Dedifferentiated amniotic fluid mesenchymal stem cell (primary cell): ENCODE data around the gene AGBL4.

Source experiments
- DNase-seq: peaks from one replicate; pipeline ENCODE4 v3.0.0-alpha.2; 2016; ENCODE audit errors: extremely low spot score

AGBL4 gene

GRCh38 chr1:48592330-48592729, 1431.4 kb downstream of the AGBL4 start:
- DNase-seq: no peak

GRCh38 chr1:48591181-48591580, 1432.6 kb downstream of the AGBL4 start:
- DNase-seq: no peak

GRCh38 chr1:48588061-48588460, 1435.7 kb downstream of the AGBL4 start:
- DNase-seq: no peak

- no peak for DNase-seq
Observed at GRCh38 chr1:48582408-48582807, 1441.3 kb downstream of the AGBL4 start.

GRCh38 chr1:48581270-48581669, 1442.5 kb downstream of the AGBL4 start:
- no peak for DNase-seq

GRCh38 chr1:48576565-48576964, 1447.2 kb downstream of the AGBL4 start:
- no peak for DNase-seq

GRCh38 chr1:48572646-48573258, 1451.0 kb downstream of the AGBL4 start:
- DNase-seq: peak; percentile 44

- no peak for DNase-seq
Observed at GRCh38 chr1:48572134-48572533, 1451.6 kb downstream of the AGBL4 start.

GRCh38 chr1:48571303-48571987, 1452.3 kb downstream of the AGBL4 start:
- DNase-seq: no peak

GRCh38 chr1:48570568-48570967, 1453.2 kb downstream of the AGBL4 start:
- no peak for DNase-seq

- DNase-seq: no peak
Observed at GRCh38 chr1:48568501-48568900, 1455.3 kb downstream of the AGBL4 start.

GRCh38 chr1:48566492-48566891, 1457.3 kb downstream of the AGBL4 start:
- no peak for DNase-seq

GRCh38 chr1:48563021-48563420, 1460.7 kb downstream of the AGBL4 start:
- DNase-seq: no peak

- DNase-seq: no peak
Observed at GRCh38 chr1:48561444-48561843, 1462.3 kb downstream of the AGBL4 start.

- DNase-seq: no peak
Observed at GRCh38 chr1:48560577-48560976, 1463.2 kb downstream of the AGBL4 start.

- no peak for DNase-seq
Observed at GRCh38 chr1:48560116-48560515, 1463.6 kb downstream of the AGBL4 start.

- no peak for DNase-seq
Observed at GRCh38 chr1:48558366-48558765, 1465.4 kb downstream of the AGBL4 start.

- DNase-seq: no peak
Observed at GRCh38 chr1:48556186-48556850, 1467.4 kb downstream of the AGBL4 start.

GRCh38 chr1:48555271-48555670, 1468.5 kb downstream of the AGBL4 start:
- no peak for DNase-seq

- no peak for DNase-seq
Observed at GRCh38 chr1:48552903-48553606, 1470.7 kb downstream of the AGBL4 start.

- DNase-seq: no peak
Observed at GRCh38 chr1:48552420-48552819, 1471.3 kb downstream of the AGBL4 start.

- DNase-seq: no peak
Observed at GRCh38 chr1:48548985-48549384, 1474.8 kb downstream of the AGBL4 start.
